ENCODE measurements around the gene CNTN5.

CNTN5 gene

DNA sequence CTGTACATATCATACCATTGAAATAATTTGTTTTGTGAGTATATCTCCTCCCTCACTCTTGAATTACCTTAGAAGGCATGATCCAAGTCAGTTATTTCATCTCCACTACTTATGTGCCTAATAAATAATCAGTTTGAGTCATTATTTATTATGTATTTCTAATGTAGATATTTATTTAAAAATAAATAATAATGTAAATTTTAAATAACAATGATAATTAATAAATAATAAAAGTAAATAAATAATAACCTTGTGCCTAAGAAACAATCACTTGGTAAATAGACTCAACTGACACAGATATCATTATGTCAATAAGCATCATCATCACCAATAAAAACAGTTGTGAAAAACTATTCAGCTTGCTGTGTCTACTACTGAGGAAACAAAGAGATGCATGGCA is 213.8 kb downstream of the CNTN5 start:
- TF ChIP-seq, protein P1, sequence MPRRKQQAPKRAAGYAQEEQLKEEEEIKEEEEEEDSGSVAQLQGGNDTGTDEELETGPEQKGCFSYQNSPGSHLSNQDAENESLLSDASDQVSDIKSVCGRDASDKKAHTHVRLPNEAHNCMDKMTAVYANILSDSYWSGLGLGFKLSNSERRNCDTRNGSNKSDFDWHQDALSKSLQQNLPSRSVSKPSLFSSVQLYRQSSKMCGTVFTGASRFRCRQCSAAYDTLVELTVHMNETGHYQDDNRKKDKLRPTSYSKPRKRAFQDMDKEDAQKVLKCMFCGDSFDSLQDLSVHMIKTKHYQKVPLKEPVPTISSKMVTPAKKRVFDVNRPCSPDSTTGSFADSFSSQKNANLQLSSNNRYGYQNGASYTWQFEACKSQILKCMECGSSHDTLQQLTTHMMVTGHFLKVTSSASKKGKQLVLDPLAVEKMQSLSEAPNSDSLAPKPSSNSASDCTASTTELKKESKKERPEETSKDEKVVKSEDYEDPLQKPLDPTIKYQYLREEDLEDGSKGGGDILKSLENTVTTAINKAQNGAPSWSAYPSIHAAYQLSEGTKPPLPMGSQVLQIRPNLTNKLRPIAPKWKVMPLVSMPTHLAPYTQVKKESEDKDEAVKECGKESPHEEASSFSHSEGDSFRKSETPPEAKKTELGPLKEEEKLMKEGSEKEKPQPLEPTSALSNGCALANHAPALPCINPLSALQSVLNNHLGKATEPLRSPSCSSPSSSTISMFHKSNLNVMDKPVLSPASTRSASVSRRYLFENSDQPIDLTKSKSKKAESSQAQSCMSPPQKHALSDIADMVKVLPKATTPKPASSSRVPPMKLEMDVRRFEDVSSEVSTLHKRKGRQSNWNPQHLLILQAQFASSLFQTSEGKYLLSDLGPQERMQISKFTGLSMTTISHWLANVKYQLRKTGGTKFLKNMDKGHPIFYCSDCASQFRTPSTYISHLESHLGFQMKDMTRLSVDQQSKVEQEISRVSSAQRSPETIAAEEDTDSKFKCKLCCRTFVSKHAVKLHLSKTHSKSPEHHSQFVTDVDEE (CRISPR knock-in tag; IDR thresholded peaks at IDR 0.05) = no peak
- TF ChIP-seq PPARA (CRISPR knock-in tag; IDR thresholded peaks at IDR 0.05; ENCODE audit: borderline replicate concordance) (no peak), CSDC2 (CRISPR knock-in tag; IDR thresholded peaks at IDR 0.05) (no peak), ZFP3 (CRISPR knock-in tag; IDR thresholded peaks at IDR 0.05) (no peak), SNAI2 (CRISPR knock-in tag; IDR thresholded peaks at IDR 0.05) (no peak), ISL1 (CRISPR knock-in tag; IDR thresholded peaks at IDR 0.05) (no peak), BACH2 (CRISPR knock-in tag; IDR thresholded peaks at IDR 0.05; ENCODE audit: borderline replicate concordance) (no peak), RARB (CRISPR knock-in tag; IDR thresholded peaks at IDR 0.05) (no peak), ESRRG (CRISPR knock-in tag; IDR thresholded peaks at IDR 0.05) (no peak), TCF4 (CRISPR knock-in tag; IDR thresholded peaks at IDR 0.05; ENCODE audit: borderline replicate concordance) (no peak), ZNF8 (CRISPR knock-in tag; IDR thresholded peaks at IDR 0.05) (no peak), GLIS3 (CRISPR knock-in tag; IDR thresholded peaks at IDR 0.05) (no peak), ARNTL (CRISPR knock-in tag; IDR thresholded peaks at IDR 0.05; ENCODE audit: borderline replicate concordance, low read depth) (no peak), TOX (CRISPR knock-in tag; IDR thresholded peaks at IDR 0.05; ENCODE audit: borderline replicate concordance) (no peak), ZNF70 (CRISPR knock-in tag; IDR thresholded peaks at IDR 0.05) (no peak)
- TF ChIP-seq, protein P2, sequence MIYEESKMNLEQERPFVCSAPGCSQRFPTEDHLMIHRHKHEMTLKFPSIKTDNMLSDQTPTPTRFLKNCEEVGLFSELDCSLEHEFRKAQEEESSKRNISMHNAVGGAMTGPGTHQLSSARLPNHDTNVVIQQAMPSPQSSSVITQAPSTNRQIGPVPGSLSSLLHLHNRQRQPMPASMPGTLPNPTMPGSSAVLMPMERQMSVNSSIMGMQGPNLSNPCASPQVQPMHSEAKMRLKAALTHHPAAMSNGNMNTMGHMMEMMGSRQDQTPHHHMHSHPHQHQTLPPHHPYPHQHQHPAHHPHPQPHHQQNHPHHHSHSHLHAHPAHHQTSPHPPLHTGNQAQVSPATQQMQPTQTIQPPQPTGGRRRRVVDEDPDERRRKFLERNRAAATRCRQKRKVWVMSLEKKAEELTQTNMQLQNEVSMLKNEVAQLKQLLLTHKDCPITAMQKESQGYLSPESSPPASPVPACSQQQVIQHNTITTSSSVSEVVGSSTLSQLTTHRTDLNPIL (CRISPR knock-in tag; IDR thresholded peaks at IDR 0.05; ENCODE audit: low read depth) = no peak
- TF ChIP-seq, protein P3, sequence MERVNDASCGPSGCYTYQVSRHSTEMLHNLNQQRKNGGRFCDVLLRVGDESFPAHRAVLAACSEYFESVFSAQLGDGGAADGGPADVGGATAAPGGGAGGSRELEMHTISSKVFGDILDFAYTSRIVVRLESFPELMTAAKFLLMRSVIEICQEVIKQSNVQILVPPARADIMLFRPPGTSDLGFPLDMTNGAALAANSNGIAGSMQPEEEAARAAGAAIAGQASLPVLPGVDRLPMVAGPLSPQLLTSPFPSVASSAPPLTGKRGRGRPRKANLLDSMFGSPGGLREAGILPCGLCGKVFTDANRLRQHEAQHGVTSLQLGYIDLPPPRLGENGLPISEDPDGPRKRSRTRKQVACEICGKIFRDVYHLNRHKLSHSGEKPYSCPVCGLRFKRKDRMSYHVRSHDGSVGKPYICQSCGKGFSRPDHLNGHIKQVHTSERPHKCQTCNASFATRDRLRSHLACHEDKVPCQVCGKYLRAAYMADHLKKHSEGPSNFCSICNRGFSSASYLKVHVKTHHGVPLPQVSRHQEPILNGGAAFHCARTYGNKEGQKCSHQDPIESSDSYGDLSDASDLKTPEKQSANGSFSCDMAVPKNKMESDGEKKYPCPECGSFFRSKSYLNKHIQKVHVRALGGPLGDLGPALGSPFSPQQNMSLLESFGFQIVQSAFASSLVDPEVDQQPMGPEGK (CRISPR knock-in tag; IDR thresholded peaks at IDR 0.05; ENCODE audit: borderline replicate concordance) = no peak
- TF ChIP-seq, protein P4, sequence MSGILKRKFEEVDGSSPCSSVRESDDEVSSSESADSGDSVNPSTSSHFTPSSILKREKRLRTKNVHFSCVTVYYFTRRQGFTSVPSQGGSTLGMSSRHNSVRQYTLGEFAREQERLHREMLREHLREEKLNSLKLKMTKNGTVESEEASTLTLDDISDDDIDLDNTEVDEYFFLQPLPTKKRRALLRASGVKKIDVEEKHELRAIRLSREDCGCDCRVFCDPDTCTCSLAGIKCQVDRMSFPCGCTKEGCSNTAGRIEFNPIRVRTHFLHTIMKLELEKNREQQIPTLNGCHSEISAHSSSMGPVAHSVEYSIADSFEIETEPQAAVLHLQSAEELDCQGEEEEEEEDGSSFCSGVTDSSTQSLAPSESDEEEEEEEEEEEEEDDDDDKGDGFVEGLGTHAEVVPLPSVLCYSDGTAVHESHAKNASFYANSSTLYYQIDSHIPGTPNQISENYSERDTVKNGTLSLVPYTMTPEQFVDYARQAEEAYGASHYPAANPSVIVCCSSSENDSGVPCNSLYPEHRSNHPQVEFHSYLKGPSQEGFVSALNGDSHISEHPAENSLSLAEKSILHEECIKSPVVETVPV (CRISPR knock-in tag; IDR thresholded peaks at IDR 0.05) = no peak
- ATAC-seq = no peak

DNA sequence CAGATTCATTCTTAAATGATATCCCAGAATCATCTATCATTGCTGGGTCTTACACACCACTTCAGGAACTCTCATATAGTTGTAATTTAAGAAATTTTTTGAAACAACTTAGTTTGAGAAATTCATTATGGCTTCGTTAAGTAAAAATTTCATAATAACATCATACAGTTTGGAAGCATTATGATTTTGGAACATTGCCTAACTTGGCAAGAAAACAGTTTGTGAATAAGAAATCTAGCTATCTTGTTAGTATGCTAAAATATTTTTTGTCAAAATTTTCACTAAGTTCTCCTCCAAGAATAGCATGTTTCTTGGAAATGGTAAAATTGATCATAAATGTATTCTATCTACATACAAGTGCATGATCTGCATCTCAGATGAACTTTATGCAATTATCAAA is 217.7 kb downstream of the CNTN5 start:
- no peak for ATAC-seq
- TF ChIP-seq, protein P4 (CRISPR knock-in tag; IDR thresholded peaks at IDR 0.05) = no peak
- TF ChIP-seq, protein P1 (CRISPR knock-in tag; IDR thresholded peaks at IDR 0.05) = no peak
- no peak for TF ChIP-seq PPARA (CRISPR knock-in tag; IDR thresholded peaks at IDR 0.05; ENCODE audit: borderline replicate concordance)
- TF ChIP-seq BACH2 (CRISPR knock-in tag; IDR thresholded peaks at IDR 0.05; ENCODE audit: borderline replicate concordance) = no peak

Data from SK-N-SH treated with all-trans-retinoic acid at 6 μM for 48 hours (cell line).